GM06990 (cell line): ENCODE results near the gene SPEM3.

Experiments used
- DNase-seq: peaks from one replicate; pipeline ENCODE4 v3.0.0-alpha.2; 2011; ENCODE audit not compliant: insufficient read length; ENCODE audit errors: extremely low read depth
- H3K27me3 ChIP-seq: replicated peaks from 2 replicates; pipeline ENCODE4 v1.6.0; 2011; ENCODE audit warnings: low read length; ENCODE audit not compliant: control insufficient read depth, insufficient read depth
- H3K36me3 ChIP-seq: 2 replicates; pipeline ENCODE4 v1.5.1; 2011; ENCODE audit warnings: low read length; ENCODE audit not compliant: control insufficient read depth, insufficient read depth
- H3K4me3 ChIP-seq: replicated peaks from 2 replicates; pipeline ENCODE4 v1.5.1; 2011; ENCODE audit warnings: low read depth, mild to moderate bottlenecking, control low read depth, low read length
- CTCF ChIP-seq: IDR thresholded peaks from 2 replicates; pipeline ENCODE4 v1.5.1; 2011; ENCODE audit warnings: low read length, control low read depth, mild to moderate bottlenecking, inconsistent platforms; ENCODE audit not compliant: insufficient read depth, poor library complexity, severe bottlenecking

The SPEM3 gene

GRCh38 chr17:7405350-7406234 lies 23.1 kb upstream of the SPEM3 start:
- Histone ChIP-seq H3K36me3 (no peaks in the 10 kb centered on the region), H3K4me3 (peak overlapping the region; percentile 93; the same call in 1 of the 2 replicates), H3K27me3 (no peaks in the 10 kb centered on the region; the same call in none of the 2 replicates)
- no peak for DNase-seq
- no peak for TF ChIP-seq CTCF

GRCh38 chr17:7406235-7406825 lies 22.3 kb upstream of the SPEM3 start:
- no peak for DNase-seq
- Histone ChIP-seq H3K4me3 (no peak overlapping the region), H3K27me3 (no peaks in the 10 kb centered on the region; the same call in none of the 2 replicates), H3K36me3 (no peaks in the 10 kb centered on the region)
- no peak for TF ChIP-seq CTCF

GRCh38 chr17:7407082-7407481 lies 21.6 kb upstream of the SPEM3 start:
- Histone ChIP-seq H3K27me3 (no peaks in the 10 kb centered on the region; the same call in none of the 2 replicates), H3K36me3 (no peaks in the 10 kb centered on the region), H3K4me3 (no peak overlapping the region)
- no peak for TF ChIP-seq CTCF
- no peak for DNase-seq

- no peak for DNase-seq
- Histone ChIP-seq H3K4me3 (no peak within 1 kb of the TSS), H3K36me3 (no peaks in the 10 kb centered on the region), H3K27me3 (no peaks in the 10 kb centered on the region; the same call in none of the 2 replicates)
- no peak for TF ChIP-seq CTCF
These were observed 21.0 kb upstream of the SPEM3 start, which contains the start of gene NLGN2 for GRCh38 chr17:7407485-7408251. NLGN2 (plus strand) TSS chr17:7407845; CDS start chr17:7408256, 411 bp downstream.

- H3K4me3 ChIP-seq = no peak overlapping the region
- H3K36me3 ChIP-seq = no peaks in the 10 kb centered on the region
- no peak for DNase-seq
- no peak for TF ChIP-seq CTCF
- H3K27me3 ChIP-seq = no peaks in the 10 kb centered on the region; the same call in none of the 2 replicates
These were observed 20.4 kb upstream of the SPEM3 start for GRCh38 chr17:7408252-7408727.
